HG03097 (cell line): ENCODE results near the gene GRIN3A.

ENCODE experiments used
- ATAC-seq: cut with Tn5 transposase; IDR thresholded peaks from one replicate; pipeline ENCODE4 v1.9.1; 2021; ENCODE audit not compliant: unreplicated experiment, low FRiP score

GRIN3A gene

DNA sequence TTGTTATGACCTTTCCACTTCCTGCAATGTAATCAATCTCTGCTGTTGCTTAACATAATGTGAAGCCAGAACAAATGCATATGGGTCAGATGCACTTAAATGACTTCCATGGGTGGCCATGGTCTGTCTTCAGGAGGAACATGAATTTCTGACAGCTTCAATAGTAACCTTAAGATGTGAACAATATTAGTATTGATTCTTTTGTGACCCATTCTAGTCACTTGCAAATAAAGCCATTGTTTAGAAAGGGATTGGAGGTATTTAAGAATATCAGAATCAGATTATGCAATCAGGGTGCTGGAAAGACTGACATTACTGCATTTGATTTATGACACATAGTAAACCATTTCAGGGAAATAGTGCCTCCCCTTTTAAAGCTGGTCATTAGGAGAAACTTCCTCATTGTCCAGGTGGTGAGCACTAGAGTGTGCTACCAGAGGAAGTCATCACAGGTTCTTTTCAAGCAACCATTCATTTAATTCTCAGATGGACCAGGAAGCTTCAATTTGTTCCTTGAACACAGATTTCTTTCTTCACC, 32.1 kb downstream of the GRIN3A start:
- ATAC-seq = no peak

DNA sequence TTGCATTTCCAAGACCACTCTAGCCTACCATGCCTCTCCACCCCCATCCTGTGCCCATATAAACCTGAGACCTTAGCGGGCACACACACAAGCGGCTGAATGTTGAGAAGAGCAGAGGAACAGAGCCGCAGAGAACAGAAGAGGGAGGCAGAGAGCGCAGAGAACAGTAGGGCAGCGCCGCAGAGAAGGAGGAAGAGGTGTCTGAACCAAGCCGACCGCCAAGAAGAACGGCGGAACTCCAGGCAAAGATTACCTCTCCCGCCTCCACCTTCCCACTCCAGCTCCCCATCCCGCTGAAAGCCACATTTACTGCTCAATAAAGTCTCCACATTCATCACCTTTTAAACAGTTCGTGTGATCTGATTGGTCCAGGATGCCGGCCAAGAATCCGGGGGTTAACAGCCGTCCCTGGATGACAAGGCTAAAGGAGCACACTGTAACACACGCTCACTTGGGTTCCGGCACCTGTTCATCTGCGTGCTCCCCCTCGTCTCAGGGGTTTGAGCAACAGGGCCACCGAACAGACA, 33.2 kb downstream of the GRIN3A start:
- peak; percentile 85 for ATAC-seq

DNA sequence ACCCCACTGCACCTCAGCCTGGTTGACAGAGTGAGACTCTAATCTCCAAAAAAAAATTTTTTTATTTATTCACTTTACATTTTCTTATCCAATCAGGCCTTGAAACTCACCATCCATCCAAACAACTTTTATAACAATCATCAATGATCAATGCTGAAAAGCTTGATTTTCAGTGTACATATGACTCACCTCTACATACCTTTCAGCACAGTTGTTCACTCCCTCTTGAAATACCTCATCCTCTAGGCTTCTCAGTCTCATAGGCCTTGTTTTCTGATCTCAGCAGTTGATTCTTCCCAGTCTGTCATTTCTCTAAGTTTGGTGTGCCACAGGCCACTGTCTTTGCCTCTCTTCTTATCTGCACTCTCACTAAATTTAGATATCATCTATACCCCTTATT, 36.2 kb downstream of the GRIN3A start:
- ATAC-seq = no peak

DNA sequence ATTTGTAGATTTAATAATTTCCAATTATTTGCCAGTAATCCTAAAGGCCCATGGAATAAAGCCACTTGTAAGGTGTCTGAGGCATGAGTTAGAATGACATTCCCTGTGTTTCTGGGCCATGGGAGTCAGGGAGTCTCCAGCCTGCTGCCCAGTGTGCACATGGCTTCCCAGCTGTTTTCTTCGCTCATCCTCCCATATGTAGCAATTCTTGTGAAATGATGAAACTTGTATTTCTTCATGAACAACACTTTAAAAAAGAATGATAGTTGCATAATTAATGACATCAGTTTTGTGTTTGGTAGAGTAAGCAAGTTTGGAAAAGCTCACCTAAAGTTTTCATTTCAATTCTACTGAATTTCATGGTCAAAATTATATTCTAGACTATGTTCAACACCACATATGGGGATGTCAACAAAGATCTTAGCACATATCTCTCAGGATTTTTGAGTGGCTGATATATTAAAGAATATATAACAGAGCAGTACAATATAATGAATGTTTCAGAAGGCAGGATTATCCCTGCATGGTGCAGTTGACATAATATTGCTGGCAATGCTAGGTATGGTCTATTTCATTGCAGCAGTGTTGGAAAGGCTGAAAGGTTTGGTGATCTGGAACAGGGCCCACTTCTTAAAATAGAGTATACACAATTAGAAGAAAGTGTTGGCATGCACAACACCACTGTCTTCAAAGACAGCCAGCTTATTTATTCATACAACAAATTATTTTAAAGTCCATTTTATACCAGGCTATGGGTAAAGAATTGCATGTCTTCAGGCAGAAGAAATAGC, 44.7 kb downstream of the GRIN3A start:
- no peak for ATAC-seq

DNA sequence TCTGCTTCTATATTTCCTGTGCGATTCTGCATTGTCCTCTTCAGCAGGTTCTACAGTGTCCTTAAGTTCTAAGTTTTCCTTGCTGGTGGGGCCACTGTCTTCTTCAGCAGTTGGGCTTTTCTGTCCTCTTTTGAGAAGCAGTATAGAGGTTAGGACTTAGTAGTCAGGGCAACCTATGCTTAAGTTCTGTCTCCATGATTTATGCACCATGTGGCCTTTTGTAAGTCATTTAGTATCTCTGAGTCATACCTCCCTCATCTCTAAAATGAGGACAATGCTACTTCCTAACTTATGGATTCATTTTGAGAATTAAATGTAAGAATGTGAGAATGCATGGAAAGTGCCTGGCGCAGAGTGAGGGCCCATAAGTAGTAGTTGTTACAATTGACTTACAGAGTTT, 46.8 kb downstream of the GRIN3A start:
- no peak for ATAC-seq

DNA sequence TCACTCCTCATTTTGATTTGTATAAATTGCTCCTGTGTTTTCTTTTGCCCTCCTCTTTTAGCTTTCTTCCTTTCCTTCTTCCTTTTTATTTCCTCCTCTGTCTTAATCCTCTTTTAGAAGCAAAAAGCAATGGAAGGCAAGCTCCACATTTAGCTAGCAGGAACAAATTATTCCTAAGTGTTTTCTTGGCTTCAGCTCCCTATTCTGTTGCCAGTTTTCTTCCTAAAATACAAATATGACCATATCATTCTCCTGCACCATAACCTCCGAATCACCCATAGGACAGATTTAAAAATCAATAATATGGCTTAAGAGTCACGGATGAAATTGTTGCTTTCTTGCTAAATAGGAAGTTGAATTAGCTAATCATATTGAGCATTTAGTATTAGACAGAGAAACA, 49.4 kb downstream of the GRIN3A start:
- ATAC-seq = no peak

DNA sequence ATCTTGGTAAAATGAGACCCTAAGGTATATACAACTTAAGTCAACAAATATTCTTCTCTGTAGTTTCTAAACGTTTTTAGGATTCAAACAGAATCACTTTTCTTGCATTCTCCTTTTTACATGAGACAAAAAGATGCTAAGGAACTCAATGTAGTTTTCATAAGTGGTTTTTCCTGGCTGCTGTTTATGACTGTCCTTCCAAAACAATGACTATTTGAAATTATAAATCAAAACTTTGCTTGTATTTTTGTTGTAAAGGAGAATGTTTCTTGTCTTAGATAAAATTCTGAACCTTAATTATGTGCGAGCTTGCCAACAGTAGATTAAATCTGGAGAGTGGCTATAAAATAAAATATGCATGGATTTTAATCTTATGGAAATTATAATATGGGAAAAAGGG, 53.8 kb downstream of the GRIN3A start:
- no peak for ATAC-seq

DNA sequence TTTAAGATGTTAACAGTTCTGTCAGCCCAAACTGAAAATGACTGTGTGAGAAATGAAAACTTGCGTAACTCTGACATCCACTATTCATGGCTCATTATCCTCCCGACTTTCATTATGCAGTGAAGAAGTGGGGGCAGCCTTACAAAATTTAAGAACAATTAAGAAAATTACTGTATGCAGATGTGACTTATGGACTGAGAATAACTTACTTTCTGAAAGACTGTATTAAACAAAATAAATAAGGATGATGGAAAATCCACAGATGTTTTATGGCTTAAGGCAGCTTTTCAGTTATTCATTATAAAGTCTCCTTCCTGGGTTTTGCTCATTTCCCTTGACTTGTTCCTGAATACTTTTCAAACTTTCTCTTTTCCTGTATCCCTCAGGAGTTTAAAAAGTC, 55.2 kb downstream of the GRIN3A start:
- no peak for ATAC-seq

DNA sequence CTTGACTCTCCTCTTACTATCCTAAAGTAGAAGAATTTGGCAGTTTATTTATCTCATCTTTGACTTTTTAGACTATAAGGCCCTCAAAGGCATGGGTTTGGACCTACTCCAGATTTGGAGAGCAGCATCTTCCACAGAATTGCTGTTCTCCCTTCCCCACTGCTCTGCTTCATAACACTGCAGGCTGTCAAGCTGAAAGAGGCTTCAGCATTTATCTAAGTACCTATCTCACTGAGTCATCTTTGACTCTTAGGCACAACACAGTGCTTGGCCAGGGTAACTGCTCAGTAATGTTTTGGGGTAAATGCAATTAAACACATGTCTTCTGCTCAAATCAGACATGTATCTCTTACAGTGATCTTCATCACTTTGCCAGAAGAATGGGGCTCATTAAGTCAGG, 60.6 kb downstream of the GRIN3A start:
- ATAC-seq = no peak

DNA sequence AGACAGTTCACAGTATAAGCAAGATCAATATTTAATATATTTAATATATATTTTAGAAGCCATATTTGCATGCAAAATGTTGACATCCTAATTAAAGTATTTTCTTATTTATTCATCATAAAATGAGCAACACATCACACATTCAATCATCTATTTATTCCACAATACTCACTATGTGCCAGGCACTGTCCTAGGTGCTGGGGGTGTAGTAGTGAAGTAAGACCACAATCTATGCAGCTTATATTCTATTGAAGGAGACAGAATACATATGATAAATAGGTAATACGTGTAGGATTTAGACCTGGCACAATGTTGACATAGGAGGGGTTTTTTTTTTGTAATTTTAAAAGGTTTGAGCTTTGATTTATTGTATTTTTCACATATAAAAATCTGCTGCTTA, 63.1 kb downstream of the GRIN3A start:
- ATAC-seq = no peak

DNA sequence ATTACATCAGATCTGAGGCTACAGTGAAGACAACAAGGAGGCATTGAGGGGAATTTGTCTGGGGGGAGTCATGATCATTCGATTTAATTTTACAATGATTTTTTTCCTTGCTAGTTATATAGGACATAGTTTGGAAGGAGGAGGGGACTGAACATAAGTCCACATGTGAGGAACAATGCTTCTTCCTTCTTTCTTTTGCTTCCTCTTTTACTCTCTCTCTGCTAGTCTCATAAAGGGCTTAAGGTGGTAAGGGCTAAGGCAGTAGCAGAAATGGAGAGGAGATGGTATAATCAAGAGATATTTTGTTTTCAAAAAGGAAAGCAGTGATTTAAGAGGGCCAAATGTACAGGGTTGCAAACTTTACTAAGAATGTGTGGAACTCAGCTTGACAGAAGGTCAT, 64.3 kb downstream of the GRIN3A start:
- no peak for ATAC-seq

DNA sequence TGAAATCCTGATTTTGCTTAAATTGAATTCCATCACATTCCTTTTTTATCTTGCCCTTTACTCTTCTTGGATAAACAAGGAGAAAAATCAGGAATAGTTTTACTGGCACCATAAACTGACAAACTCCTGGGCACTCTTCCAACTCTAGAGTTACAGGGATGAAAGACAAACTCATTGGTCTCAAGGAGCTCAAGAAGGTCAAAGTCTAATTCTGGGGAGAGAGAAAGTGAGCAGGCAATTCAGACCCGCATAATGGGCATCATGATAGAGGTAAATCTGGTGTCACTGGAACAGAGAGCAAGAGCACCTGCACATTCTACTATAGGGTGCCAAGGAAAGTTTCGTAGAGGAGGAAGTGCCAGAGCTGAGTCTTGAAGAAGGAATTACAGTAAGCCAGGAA, 64.8 kb downstream of the GRIN3A start:
- no peak for ATAC-seq

DNA sequence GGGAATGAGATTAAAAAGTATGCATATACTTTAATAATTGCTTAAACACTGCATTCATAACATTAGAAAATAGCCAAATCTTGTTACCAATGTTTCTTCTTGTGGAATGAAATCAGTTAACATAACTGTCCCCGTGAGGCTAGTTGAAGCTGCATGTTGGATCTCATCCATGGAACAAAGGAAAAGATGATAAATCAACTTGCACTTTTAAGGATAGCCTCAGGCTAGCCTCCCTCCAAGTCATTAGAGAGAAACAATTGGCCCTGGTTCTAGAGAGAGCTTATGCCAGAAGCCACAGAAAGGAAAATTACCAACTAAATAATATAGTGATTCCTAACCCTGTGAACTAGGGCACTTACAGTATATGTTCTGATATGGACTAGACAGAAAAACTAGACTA, 66.9 kb downstream of the GRIN3A start:
- no peak for ATAC-seq

DNA sequence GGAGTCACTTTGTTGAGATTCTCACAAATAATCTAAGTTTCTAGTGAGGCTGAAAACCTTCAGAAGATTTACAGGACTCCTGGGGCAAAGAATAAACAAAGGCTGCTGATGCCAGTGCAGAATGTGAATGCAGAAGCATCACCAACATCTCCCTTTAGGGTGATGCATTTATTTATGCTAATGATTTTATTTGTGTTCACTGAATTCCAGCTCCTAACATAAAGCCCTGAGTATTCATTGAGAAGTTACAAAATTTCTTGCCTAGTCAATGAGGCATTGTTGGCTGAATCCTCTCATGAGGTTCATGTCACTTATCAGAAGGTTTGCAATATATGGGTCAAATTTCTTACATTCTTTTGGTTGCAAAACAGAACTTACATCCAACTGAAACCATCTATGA, 70.0 kb downstream of the GRIN3A start:
- ATAC-seq = no peak

DNA sequence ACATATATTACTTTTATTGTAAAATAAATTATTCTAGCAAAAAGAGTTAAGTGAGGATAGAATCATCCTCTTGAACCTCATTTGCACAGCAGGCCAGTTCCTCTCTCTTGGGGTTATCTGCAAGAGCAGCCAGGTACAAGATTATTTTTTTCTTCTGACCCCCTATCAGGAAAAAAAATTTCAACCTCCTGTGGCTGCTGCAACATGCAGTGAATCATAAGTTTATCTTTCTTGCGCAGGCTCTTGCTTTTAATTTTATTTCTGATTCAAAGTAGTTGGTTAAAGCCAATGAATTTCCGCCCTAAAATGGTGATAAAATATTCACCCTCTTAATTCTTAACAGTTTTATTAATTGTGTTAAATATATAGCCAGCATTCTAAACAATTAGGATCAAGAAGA, 74.0 kb downstream of the GRIN3A start:
- no peak for ATAC-seq

DNA sequence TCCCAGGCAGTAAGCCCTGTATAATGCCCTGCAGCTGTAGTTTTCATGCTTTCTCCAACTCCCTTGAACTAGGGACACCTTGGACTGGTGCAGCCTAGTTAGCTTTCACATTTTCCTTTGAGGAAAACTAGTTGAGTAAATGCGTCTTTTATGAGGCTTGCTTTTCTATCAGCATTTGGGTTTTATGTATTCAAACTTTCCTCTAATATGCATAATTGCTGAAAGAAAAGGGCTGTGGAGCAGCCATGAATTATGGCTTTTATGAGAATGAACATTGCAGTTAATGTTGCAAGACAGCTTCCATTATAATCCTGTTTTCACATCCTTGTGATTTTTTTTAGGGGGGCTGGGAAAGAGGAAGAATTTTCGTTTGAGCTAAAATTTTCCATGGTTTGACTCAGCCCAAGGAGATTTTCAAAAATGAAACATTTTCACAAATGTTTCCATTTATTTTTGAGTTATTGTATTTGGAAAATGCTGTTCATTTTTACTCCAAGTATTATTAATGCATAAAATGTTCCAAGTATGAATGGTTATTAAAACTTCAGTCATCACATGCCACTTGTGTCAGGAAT, 85.8 kb downstream of the GRIN3A start:
- no peak for ATAC-seq

DNA sequence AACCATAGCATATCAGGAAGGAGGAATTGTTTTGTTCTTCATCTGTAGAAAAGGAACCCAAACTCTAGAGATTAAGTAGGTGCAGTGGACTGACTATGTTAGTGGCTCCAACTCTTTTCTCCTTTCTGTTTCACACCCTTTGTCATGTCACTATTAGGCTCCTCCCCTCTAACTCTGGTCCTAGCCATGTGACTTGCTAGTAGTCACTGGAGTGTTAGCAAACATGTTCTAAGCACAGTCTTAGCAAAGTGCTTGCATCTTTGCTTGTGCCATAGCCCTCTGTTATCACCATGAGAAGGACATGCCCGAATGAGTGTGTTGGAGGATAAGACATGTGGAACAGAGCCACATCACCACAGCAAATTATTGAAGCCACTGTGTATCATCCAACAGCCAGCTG, 88.3 kb downstream of the GRIN3A start:
- ATAC-seq = no peak

DNA sequence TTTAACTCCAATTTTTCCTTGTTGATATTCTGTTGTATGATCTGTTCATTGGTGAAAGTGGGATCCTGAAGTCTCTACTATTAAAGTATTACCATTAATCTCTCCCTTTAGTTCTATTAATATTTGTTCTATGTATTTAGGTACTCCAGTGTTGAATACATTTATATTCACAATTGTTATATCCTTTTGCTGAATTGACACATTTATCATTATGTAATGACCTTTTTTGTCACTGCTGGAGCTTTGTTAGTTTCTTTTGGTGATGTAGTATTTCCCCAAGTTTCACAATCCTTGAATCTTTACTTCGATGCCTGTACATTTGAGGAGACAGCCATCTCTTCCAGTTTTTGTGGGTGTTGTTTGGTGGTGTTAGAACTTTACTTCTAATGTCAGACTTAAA, 90.0 kb downstream of the GRIN3A start:
- ATAC-seq = no peak

DNA sequence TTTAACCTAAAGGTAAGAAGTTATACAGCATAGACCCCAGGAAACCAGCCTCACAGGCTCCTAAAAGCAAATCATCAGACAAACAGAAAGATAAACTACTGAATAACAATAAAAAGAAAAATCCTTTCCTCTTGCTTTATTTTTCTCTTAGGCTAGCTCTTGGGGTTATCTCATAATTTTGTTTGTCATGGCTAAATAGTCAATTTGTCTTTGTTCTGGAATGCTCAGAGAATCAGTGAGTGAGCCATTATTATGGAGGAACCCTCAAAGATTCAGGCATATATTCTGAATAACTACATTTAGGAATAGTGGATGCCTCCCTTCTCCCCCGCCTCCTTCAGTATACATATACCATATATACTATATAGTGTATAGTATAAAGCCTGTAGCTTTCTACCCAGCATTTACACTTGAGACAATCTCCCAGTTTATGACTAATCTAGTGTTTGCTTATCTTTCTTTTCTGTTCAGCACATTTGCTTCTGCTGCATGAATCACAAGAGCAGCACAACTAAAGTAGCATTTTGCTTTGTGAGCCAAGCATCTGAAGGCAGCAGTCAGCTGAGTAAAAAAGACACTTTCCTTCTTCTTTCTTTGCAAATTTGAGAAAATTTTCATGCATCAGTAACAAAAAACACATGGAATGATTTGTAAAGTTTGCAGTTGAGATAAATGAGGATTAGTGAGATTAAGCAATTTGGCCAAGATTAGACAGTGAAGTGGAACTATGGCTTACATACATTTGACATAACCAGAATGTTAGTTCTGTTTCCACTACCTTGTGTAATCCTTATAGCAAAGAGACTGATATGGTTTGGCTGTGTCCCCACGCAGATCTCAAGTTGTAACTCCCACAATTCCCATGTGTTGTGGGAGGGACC, 98.4 kb downstream of the GRIN3A start:
- no peak for ATAC-seq

DNA sequence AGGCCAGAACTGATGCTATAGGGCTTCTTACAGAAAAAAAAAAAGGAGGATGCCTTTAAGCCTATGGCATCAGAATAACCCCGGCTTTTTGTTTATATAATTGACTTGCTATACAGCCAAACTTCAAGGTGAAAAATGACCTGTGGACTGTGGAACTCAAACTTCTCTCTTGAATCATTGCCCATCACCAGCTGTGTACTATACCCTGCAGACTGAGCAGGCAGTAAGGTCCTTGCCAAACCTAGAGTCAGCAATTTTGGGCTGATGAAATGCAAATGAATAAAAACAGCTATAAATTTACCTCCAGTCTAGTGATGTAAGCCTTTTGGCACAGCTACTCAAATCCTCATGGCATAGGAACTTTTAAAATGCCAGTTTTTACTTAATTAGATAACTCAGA, 99.1 kb downstream of the GRIN3A start:
- ATAC-seq = no peak

DNA sequence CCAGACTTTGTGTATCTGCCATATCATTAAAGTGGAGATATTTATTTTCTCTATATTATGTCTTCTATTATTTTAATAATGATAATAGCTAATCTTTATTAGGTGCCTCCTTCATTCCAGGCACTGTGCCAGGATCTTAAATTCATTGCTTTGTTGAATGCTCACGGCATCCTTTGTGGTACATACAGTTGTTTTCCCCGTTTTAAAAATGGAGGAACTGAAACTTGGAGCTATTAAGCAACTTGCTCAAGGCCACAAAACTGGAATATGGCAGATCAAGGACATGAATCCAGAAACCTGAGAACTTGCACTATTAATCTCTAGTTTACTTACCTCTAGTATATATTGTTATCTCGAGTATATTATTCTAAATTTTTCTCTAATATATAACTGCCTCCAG, 102.2 kb downstream of the GRIN3A start:
- ATAC-seq = no peak
